ENCODE data around the gene PLIN5.

PLIN5 gene

GRCh38 chr19:4522291-4523002, 12.6 kb downstream of the PLIN5 start:
- DNase-seq (ENCODE audit: low read depth in 2 of 2), result no peak

GRCh38 chr19:4521888-4522242, 13.2 kb downstream of the PLIN5 start:
- DNase-seq (ENCODE audit: low read depth in 2 of 2), result no peak

GRCh38 chr19:4521170-4521887, 13.7 kb downstream of the PLIN5 start:
- DNase-seq (ENCODE audit: low read depth in 2 of 2), result no peak

- no peak for DNase-seq (ENCODE audit: low read depth in 2 of 2)
These were observed 15.3 kb downstream of the PLIN5 start for GRCh38 chr19:4519521-4520277.

- DNase-seq (ENCODE audit: low read depth in 2 of 2), result no peak
These were observed 15.9 kb downstream of the PLIN5 start for GRCh38 chr19:4519172-4519496.

GRCh38 chr19:4518345-4519171, 16.5 kb downstream of the PLIN5 start, which contains the start of gene PLIN4:
TSS of gene PLIN4 (minus strand) at chr19:4518486. CDS start at chr19:4518272, 214 bp downstream.
- DNase-seq (ENCODE audit: low read depth in 2 of 2), result no peak

- no peak for DNase-seq (ENCODE audit: low read depth in 2 of 2)
These were observed 17.5 kb downstream of the PLIN5 start for GRCh38 chr19:4517451-4518057.

- no peak for DNase-seq (ENCODE audit: low read depth in 2 of 2)
These were observed 18.1 kb downstream of the PLIN5 start for GRCh38 chr19:4516939-4517300.

GRCh38 chr19:4516199-4516938, 18.7 kb downstream of the PLIN5 start:
- DNase-seq (ENCODE audit: low read depth in 2 of 2), result no peak

- no peak for DNase-seq (ENCODE audit: low read depth in 2 of 2)
These were observed 19.3 kb downstream of the PLIN5 start for GRCh38 chr19:4515732-4516131.

- DNase-seq (ENCODE audit: low read depth in 2 of 2), result no peak
These were observed 21.8 kb downstream of the PLIN5 start for GRCh38 chr19:4513248-4513647.

- DNase-seq (ENCODE audit: low read depth in 2 of 2), result no peak
These were observed 23.0 kb downstream of the PLIN5 start for GRCh38 chr19:4512070-4512469.

GRCh38 chr19:4511300-4512054, 23.5 kb downstream of the PLIN5 start:
- no peak for DNase-seq (ENCODE audit: low read depth in 2 of 2)

- DNase-seq (ENCODE audit: low read depth in 2 of 2), result no peak
These were observed 24.4 kb downstream of the PLIN5 start for GRCh38 chr19:4510435-4511255.

GRCh38 chr19:4508698-4509097, 26.3 kb downstream of the PLIN5 start:
- DNase-seq (ENCODE audit: low read depth in 2 of 2), result no peak

- no peak for DNase-seq (ENCODE audit: low read depth in 2 of 2)
These were observed 27.2 kb downstream of the PLIN5 start for GRCh38 chr19:4507804-4508203.

- no peak for DNase-seq (ENCODE audit: low read depth in 2 of 2)
These were observed 27.9 kb downstream of the PLIN5 start for GRCh38 chr19:4507150-4507452.

GRCh38 chr19:4506449-4507149, 28.4 kb downstream of the PLIN5 start:
- no peak for DNase-seq (ENCODE audit: low read depth in 2 of 2)
